ENCODE data around the gene TEX2. TPM values are rescaled to one million over a fixed set of nuclear protein-coding genes. Genes with fewer than 3 reads are reported as not detected.
A peak's percentile ranks its signal among the peaks of the same experiment; 100 is the strongest.

TEX2 gene
- total and polyA plus RNA-seq, 2 of the 13 experiments (the other 11 are each of a cell fraction or from before 2014, with no cell fraction given) = 21.4 to 37.7 TPM

GRCh38 chr17:64187093-64187895 is 75.8 kb downstream of the TEX2 start (continued):
- no peak for TF ChIP-seq ZNF318 (CRISPR knock-in tag; IDR thresholded peaks at IDR 0.05)
- TF ChIP-seq PCBP1 (IDR thresholded peaks at IDR 0.05; ENCODE audit: borderline replicate concordance, low read depth, low read length) = no peak
- no peak for TF ChIP-seq ZNF143 (CRISPR knock-in tag; IDR thresholded peaks at IDR 0.05)
- TF ChIP-seq POLR2A (IDR thresholded peaks at IDR 0.05; ENCODE audit: insufficient read depth in 1 of 2, low read depth in 2 of 2, low read length in 2 of 2) = no peak
- no peak for TF ChIP-seq TBP (CRISPR knock-in tag; IDR thresholded peaks at IDR 0.05)
- no peak for TF ChIP-seq ZKSCAN1 (IDR thresholded peaks at IDR 0.05; ENCODE audit: low read length)
- TF ChIP-seq LCORL (IDR thresholded peaks at IDR 0.05) = no peak
- peak; percentile 64; the same call in 1 of the 2 replicates for TF ChIP-seq LCORL (CRISPR knock-in tag; IDR thresholded peaks at IDR 0.05)
- TF ChIP-seq ZFY (CRISPR knock-in tag; IDR thresholded peaks at IDR 0.05) = peak; percentile 25; the same call in 1 of the 2 replicates
- no peak for TF ChIP-seq TAF15 (IDR thresholded peaks at IDR 0.05; ENCODE audit: low read depth, low read length, poor library complexity, severe bottlenecking)
- no peak for TF ChIP-seq ZBTB44 (CRISPR knock-in tag; IDR thresholded peaks at IDR 0.05)
- TF ChIP-seq ZNF724P (CRISPR knock-in tag; IDR thresholded peaks at IDR 0.05; ENCODE audit: borderline replicate concordance) = no peak
- no peak for TF ChIP-seq POLR2AphosphoS2 (IDR thresholded peaks at IDR 0.05; ENCODE audit: low read depth, low read length)
- TF ChIP-seq TFDP2 (CRISPR knock-in tag; IDR thresholded peaks at IDR 0.05) = no peak; the same call in 1 of the 2 replicates
- TF ChIP-seq DRAP1 (CRISPR knock-in tag; IDR thresholded peaks at IDR 0.05) = no peak

Measured in HepG2 (cell line).